ENCODE data around the gene HSPD1.

GRCh38 chr2:197515315-197515738 is 15.7 kb upstream of the HSPD1 start:
- no peak for TF ChIP-seq POLR2A (IDR thresholded peaks at IDR 0.05)
- TF ChIP-seq CTCF (IDR thresholded peaks at IDR 0.05): no peak
